WERI-Rb-1 (cell line): ENCODE data around the gene ANXA4.

ENCODE experiments used
- DNase-seq: peaks from one replicate; pipeline ENCODE4 v3.0.0-alpha.2; 2020
- H3K27ac ChIP-seq: fragments of 250-450 bp; sonication (Bioruptor Pico); 2 replicates; pipeline ENCODE4 v1.5.1; 2020; ENCODE audit warnings: mild to moderate bottlenecking, moderate library complexity
- H3K27me3 ChIP-seq: fragments of 250-450 bp; sonication (Bioruptor Pico); 2 replicates; pipeline ENCODE4 v1.5.1; 2021; ENCODE audit warnings: mild to moderate bottlenecking, low read depth, moderate library complexity; ENCODE audit not compliant: insufficient read depth, severe bottlenecking
- H3K36me3 ChIP-seq: fragments of 250-450 bp; sonication (Bioruptor Pico); 2 replicates; pipeline ENCODE4 v1.5.1; 2020; ENCODE audit warnings: mild to moderate bottlenecking, moderate library complexity
- H3K4me3 ChIP-seq: 2 replicates; pipeline ENCODE4 v1.5.1; 2011; ENCODE audit warnings: low read depth, mild to moderate bottlenecking, control low read depth, low read length
- H3K9me3 ChIP-seq: fragments of 250-450 bp; sonication (Bioruptor Pico); 2 replicates; pipeline ENCODE4 v1.5.1; 2021; ENCODE audit warnings: mild to moderate bottlenecking, moderate library complexity; ENCODE audit not compliant: severe bottlenecking
- CTCF ChIP-seq: IDR thresholded peaks from 2 replicates; pipeline ENCODE4 v1.5.1; 2011; ENCODE audit warnings: low read depth, mild to moderate bottlenecking, control low read depth, inconsistent platforms, low read length

Gene ANXA4

DNA sequence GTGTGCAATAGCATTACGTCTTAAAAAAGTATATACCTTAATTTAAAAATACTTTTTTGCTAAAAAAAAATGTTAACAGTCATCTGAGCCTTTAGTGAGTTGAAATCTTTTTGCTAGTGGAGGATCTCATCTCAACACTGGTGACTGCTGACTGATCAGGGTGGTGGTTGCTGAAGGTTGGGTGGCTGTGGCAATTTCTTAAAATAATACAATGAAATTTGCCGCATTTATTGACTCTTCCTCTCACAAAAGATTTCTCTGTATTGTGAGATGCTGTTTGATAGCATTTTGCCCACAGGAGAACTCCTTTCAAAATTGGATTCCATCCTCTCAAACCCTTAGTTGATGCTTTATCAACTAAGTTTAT is 46.1 kb upstream of the ANXA4 start:
- Histone ChIP-seq H3K4me3 (no peak overlapping the region), H3K9me3 (no peaks in the 10 kb centered on the region), H3K36me3 (no peaks in the 10 kb centered on the region), H3K27me3 (no peaks in the 10 kb centered on the region), H3K27ac (no peak overlapping the region)
- DNase-seq = no peak
- TF ChIP-seq CTCF = no peak

DNA sequence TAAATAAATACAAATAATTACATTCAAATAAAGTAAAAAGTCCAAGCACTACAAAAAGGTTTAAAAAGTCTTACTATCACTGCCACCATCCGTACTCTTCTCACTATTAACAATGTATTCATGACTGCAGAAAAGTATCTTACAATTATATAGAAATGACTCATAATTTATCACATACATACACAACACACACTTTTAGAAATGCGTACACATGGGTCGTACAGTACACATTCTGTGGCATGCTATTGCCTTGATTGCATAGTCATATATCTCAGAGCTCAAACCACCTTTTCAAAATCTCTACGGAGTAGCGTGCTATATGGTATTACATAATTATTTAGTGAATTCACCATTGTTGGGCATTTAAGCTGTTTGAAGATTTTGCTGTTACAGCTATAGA is 41.6 kb upstream of the ANXA4 start:
- Histone ChIP-seq H3K9me3 (no peaks in the 10 kb centered on the region), H3K36me3 (no peaks in the 10 kb centered on the region), H3K27ac (no peak overlapping the region), H3K4me3 (no peak overlapping the region), H3K27me3 (no peaks in the 10 kb centered on the region)
- TF ChIP-seq CTCF = no peak
- DNase-seq = no peak

DNA sequence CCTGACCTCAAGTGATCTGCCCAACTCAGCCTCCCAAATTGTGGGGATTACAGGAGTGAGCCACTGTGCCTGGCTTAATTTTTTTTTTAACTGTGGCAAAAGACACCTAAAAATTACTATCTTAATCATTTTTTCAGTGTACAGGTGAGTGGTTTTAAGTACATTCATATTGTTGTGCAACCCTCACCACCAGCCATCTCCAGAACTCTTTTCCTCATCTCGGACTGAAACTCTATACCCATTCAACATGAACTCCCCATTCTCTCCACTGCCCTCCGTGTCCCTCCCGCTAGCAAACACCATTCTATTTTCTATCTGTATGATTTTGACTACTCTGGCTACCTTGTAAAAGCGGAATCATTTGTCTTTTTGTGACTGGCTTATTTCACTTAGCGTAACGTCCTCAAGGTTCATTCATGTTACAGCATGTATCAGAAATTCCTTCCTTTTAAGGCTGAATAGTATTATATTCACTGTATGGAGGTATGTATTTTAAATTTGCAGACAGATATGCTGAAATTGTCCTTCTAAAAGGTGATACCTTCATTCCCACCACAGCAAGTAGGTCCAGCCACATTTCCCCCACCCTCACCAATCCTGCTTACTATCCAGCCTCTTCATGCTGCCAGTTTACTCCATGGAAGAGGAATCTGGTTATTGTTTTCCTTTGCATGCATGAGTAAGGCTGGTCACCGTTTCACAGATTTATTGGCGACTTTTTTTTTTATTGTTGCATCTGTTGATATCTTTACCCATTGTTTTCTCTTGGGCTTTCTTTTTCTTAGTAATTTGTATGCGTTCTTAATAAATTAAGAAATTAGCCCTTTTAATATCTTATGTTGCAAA is 40.6 kb upstream of the ANXA4 start:
- Histone ChIP-seq H3K27ac (no peak overlapping the region), H3K27me3 (no peaks in the 10 kb centered on the region), H3K4me3 (no peak overlapping the region), H3K9me3 (no peaks in the 10 kb centered on the region), H3K36me3 (no peaks in the 10 kb centered on the region)
- DNase-seq = no peak
- TF ChIP-seq CTCF = no peak

GRCh38 chr2:69703189-69703588 is 38.7 kb upstream of the ANXA4 start:
- H3K27me3 ChIP-seq = no peaks in the 10 kb centered on the region
- no peak for TF ChIP-seq CTCF
- H3K9me3 ChIP-seq = no peaks in the 10 kb centered on the region
- no peak overlapping the region for H3K4me3 ChIP-seq
- H3K27ac ChIP-seq = no peak overlapping the region
- H3K36me3 ChIP-seq = no peaks in the 10 kb centered on the region
- DNase-seq = no peak

GRCh38 chr2:69704446-69704845 is 37.5 kb upstream of the ANXA4 start:
- Histone ChIP-seq H3K36me3 (no peaks in the 10 kb centered on the region), H3K27me3 (no peaks in the 10 kb centered on the region), H3K4me3 (no peak overlapping the region), H3K27ac (no peak overlapping the region), H3K9me3 (no peaks in the 10 kb centered on the region)
- no peak for TF ChIP-seq CTCF
- DNase-seq = no peak

GRCh38 chr2:69709290-69709689 is 32.6 kb upstream of the ANXA4 start:
- H3K4me3 ChIP-seq = no peak overlapping the region
- no peak for TF ChIP-seq CTCF
- no peaks in the 10 kb centered on the region for H3K36me3 ChIP-seq
- no peaks in the 10 kb centered on the region for H3K27me3 ChIP-seq
- no peak overlapping the region for H3K27ac ChIP-seq
- H3K9me3 ChIP-seq = peaks cover 3% of the 10 kb centered on the region
- DNase-seq = no peak
